PC-9 (cell line): ENCODE results near the gene CRADD. TPM values are rescaled to one million over a fixed set of nuclear protein-coding genes. Genes with fewer than 3 reads are reported as not detected.

Source experiments
- BruUV-seq: library from RNA; stranded (reverse); fragments of 400-500 nt; replicated peaks from 2 replicates; lab custom pipeline; 2021; lab: Mats Ljungman, UMichigan
- CTCF ChIA-PET: fragments of 300-600 bp; sonication (Branson Sonifier 250); formaldehyde crosslinking; loops from one replicate; lab custom pipeline; 2022; ENCODE audit warnings: antibody characterized with exemption; lab: Charles Lee
- POLR2A ChIA-PET: fragments of 300-600 bp; sonication (Branson Sonifier 250); formaldehyde crosslinking; loops from one replicate; lab custom pipeline; 2022; ENCODE audit warnings: antibody characterized with exemption; ENCODE audit not compliant: unreplicated experiment; lab: Charles Lee
- DNase-seq, 2 experiments: peaks; one replicate each; pipeline versions ENCODE4 v3.0.0 to v3.0.0-alpha.2; 2015 to 2022; ENCODE audit warnings: mixed read lengths in 1 of 2
- H2AFZ ChIP-seq: fragments of 200-600 bp; sonication (generic); 2 replicates; pipeline ENCODE4 v1.8.1; 2017; ENCODE audit warnings: antibody characterized with exemption
- H3F3A ChIP-seq: fragments of 200-600 bp; sonication (generic); 2 replicates; pipeline ENCODE4 v1.8.1; 2017; ENCODE audit warnings: antibody characterized with exemption, mild to moderate bottlenecking, low read depth; ENCODE audit not compliant: insufficient read depth
- H3K27ac ChIP-seq: fragments of 200-600 bp; sonication (generic); 2 replicates; pipeline ENCODE4 v1.6.1; 2016; ENCODE audit warnings: mixed run types
- H3K27me3 ChIP-seq: fragments of 200-600 bp; sonication (generic); 2 replicates; pipeline ENCODE4 v1.6.1; 2016; ENCODE audit warnings: low read depth, mixed run types; ENCODE audit not compliant: insufficient read depth
- H3K36me3 ChIP-seq: fragments of 200-600 bp; sonication (generic); 2 replicates; pipeline ENCODE4 v1.6.1; 2016; ENCODE audit warnings: low read depth, mixed run types
- H3K4me1 ChIP-seq: fragments of 200-600 bp; sonication (generic); replicated peaks from 2 replicates; pipeline ENCODE4 v1.6.1; 2016; ENCODE audit warnings: mixed run types; ENCODE audit not compliant: insufficient read depth
- H3K4me2 ChIP-seq: fragments of 200-600 bp; sonication (generic); 2 replicates; pipeline ENCODE4 v1.6.1; 2017; ENCODE audit warnings: mixed run types
- H3K4me3 ChIP-seq: fragments of 200-600 bp; sonication (generic); 2 replicates; pipeline ENCODE4 v1.6.1; 2016; ENCODE audit warnings: mixed run types
- H3K79me2 ChIP-seq: fragments of 200-600 bp; sonication (generic); 2 replicates; pipeline ENCODE4 v1.6.1; 2017; ENCODE audit warnings: low read depth, mixed run types
- H3K9me2 ChIP-seq: fragments of 200-600 bp; sonication (generic); 2 replicates; pipeline ENCODE4 v1.8.1; 2017; ENCODE audit warnings: mild to moderate bottlenecking; ENCODE audit not compliant: insufficient read depth
- H3K9me3 ChIP-seq: fragments of 200-600 bp; sonication (generic); 2 replicates; pipeline ENCODE4 v1.8.1; 2016; ENCODE audit warnings: low read depth; ENCODE audit not compliant: insufficient read depth
- H4K20me1 ChIP-seq: fragments of 200-600 bp; sonication (generic); 2 replicates; pipeline ENCODE4 v1.8.1; 2017; ENCODE audit not compliant: insufficient read depth
- EZH2 ChIP-seq: fragments of 200-600 bp; sonication (generic); IDR thresholded peaks from 2 replicates; pipeline ENCODE4 v1.8.0; 2017; ENCODE audit warnings: antibody characterized with exemption, low read depth
- intact Hi-C: fragments of 100-400 bp; cut with micrococcal nuclease; formaldehyde crosslinking; loops from one replicate; pipeline ENCODE4 v1.10.0; 2022; ENCODE audit not compliant: unreplicated experiment
- total RNA-seq: library from RNA; stranded (reverse); gene quantifications from 2 replicates; pipeline ENCODE4 v1.2.3, GENCODE V29; 2021
- TF ChIP-seq, protein P1 (sequence below): fragments of 200-600 bp; sonication (generic); conservative IDR thresholded peaks from 2 replicates; pipeline ENCODE4 v1.6.1; 2017; ENCODE audit warnings: mixed run types, antibody characterized with exemption, mild to moderate bottlenecking, moderate library complexity

CRADD gene
- total RNA-seq, 1 experiment from 2014 or later: 7.6 TPM

DNA sequence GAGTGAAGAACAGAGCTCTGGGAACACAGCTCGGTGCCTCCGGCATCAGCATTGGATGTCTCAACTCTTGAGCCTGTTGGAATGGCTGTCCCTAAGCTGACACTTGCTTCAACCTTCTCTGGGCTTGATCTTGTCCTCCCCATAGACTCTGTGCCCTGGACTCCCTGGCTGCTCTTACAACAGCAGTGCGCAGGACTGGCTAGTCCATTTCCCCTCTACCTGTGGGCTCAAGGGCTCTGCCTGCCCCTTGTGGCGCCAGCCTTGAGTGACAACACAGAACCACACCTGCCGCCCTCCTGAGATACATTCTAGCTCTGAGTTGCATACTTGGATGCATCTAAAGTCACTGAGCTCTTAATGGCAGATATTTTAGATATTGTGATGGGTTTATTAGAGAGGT, 6.2 kb downstream of the CRADD start:
- Histone ChIP-seq H2AFZ (no peak overlapping the region), H3K9me2 (no peaks in the 10 kb centered on the region), H3K27ac (no peak overlapping the region), H4K20me1 (no peaks in the 10 kb centered on the region), H3K79me2 (no peaks in the 10 kb centered on the region), H3K4me2 (no peak overlapping the region), H3F3A (no peaks in the 10 kb centered on the region), H3K4me3 (no peak overlapping the region), H3K9me3 (no peaks in the 10 kb centered on the region), H3K36me3 (no peaks in the 10 kb centered on the region), H3K27me3 (no peaks in the 10 kb centered on the region), H3K4me1 (no peaks in the 10 kb centered on the region)
- CTCF ChIA-PET: no interaction called here
- DNase-seq: no peak
- POLR2A ChIA-PET: no interaction called here
- no TSS peak for BruUV-seq
- TF ChIP-seq, protein P1, sequence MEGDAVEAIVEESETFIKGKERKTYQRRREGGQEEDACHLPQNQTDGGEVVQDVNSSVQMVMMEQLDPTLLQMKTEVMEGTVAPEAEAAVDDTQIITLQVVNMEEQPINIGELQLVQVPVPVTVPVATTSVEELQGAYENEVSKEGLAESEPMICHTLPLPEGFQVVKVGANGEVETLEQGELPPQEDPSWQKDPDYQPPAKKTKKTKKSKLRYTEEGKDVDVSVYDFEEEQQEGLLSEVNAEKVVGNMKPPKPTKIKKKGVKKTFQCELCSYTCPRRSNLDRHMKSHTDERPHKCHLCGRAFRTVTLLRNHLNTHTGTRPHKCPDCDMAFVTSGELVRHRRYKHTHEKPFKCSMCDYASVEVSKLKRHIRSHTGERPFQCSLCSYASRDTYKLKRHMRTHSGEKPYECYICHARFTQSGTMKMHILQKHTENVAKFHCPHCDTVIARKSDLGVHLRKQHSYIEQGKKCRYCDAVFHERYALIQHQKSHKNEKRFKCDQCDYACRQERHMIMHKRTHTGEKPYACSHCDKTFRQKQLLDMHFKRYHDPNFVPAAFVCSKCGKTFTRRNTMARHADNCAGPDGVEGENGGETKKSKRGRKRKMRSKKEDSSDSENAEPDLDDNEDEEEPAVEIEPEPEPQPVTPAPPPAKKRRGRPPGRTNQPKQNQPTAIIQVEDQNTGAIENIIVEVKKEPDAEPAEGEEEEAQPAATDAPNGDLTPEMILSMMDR: no peak
- no peak for TF ChIP-seq EZH2
- intact Hi-C loops: no loop called here

DNA sequence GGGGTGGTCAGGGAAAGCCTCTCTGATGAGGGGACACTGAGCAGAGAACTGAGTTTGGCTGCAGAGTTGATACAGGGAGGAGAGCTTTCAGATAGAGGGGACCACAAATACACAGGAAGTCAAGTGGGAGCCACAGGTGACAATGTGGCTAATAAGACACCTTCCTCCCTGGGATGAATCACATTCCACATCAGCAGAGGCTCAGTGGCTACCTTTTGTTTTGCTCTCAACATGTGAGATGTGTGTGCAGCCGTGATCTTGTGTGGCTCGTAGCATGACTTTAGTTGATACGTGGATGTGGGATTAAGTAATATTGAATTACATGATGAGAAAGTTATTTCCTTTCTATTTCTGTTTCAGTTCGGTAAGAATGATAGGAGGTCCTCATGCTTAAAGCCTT, 7.5 kb downstream of the CRADD start:
- H3K4me2 ChIP-seq: no peak overlapping the region
- ChIA-PET POLR2A (no interaction called here), CTCF (no interaction called here)
- H3K27me3 ChIP-seq: no peaks in the 10 kb centered on the region
- H3F3A ChIP-seq: no peaks in the 10 kb centered on the region
- 0 out of 2 replicates have a peak, but pooled peaks cover 7% of the 10 kb centered on the region for H3K4me1 ChIP-seq
- no peak overlapping the region for H3K27ac ChIP-seq
- no peaks in the 10 kb centered on the region for H4K20me1 ChIP-seq
- H3K9me3 ChIP-seq: no peaks in the 10 kb centered on the region
- BruUV-seq: no TSS peak
- intact Hi-C loops: no loop called here
- no peak overlapping the region for H3K4me3 ChIP-seq
- H3K79me2 ChIP-seq: no peaks in the 10 kb centered on the region
- H2AFZ ChIP-seq: no peak overlapping the region
- no peaks in the 10 kb centered on the region for H3K9me2 ChIP-seq
- TF ChIP-seq, protein P1: no peak
- TF ChIP-seq EZH2: no peak
- DNase-seq: no peak
- no peaks in the 10 kb centered on the region for H3K36me3 ChIP-seq

DNA sequence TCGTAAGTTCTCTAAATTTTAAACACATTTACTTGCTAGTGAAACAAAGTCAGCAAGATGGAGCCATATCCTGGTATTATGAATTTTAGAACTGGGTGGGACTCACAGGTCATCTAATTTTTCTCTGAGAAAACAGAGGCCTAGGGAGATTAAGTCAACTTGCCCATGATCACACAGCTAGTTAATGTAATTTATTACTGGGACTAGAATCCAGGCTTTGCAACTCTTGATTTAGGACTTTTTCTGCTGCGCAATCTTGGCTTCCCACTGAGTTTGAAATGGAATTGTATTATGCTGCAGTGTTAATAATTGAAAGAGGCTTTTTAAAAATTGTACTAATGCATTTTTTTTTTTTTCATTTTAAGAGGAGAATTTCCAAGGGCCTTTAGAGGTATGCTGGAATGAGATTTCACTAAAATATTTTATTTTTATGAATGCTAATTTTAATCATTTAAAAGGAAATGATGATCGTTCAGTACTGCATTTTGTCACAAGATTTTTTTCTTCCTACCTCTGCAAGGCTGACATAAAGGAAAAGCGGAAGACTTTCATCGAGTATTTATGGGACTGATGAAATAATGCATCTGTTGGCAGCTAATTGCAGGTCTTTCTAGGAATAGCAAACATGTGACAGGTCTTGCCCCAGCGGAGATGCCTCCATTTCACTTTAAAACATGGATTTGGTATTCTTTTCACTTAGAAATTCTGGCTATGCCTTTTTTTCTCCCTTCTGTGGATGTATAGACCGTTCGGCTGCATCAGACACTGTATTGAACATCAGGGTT, 9.6 kb downstream of the CRADD start:
- Histone ChIP-seq H3K79me2 (no peaks in the 10 kb centered on the region), H4K20me1 (no peaks in the 10 kb centered on the region), H3K4me3 (no peak overlapping the region), H3K27me3 (no peaks in the 10 kb centered on the region), H3K9me2 (no peaks in the 10 kb centered on the region), H2AFZ (no peak overlapping the region), H3K27ac (no peak overlapping the region), H3F3A (no peaks in the 10 kb centered on the region), H3K4me1 (0 out of 2 replicates have a peak, but pooled peaks cover 7% of the 10 kb centered on the region), H3K9me3 (no peaks in the 10 kb centered on the region), H3K4me2 (no peak overlapping the region), H3K36me3 (no peaks in the 10 kb centered on the region)
- no peak for DNase-seq
- intact Hi-C loops: no loop called here
- ChIA-PET CTCF (no interaction called here), POLR2A (no interaction called here)
- TF ChIP-seq EZH2: no peak
- TF ChIP-seq, protein P1: no peak
- BruUV-seq: no TSS peak
